ENCODE measurements around the gene SLC1A1.

Gene SLC1A1

DNA sequence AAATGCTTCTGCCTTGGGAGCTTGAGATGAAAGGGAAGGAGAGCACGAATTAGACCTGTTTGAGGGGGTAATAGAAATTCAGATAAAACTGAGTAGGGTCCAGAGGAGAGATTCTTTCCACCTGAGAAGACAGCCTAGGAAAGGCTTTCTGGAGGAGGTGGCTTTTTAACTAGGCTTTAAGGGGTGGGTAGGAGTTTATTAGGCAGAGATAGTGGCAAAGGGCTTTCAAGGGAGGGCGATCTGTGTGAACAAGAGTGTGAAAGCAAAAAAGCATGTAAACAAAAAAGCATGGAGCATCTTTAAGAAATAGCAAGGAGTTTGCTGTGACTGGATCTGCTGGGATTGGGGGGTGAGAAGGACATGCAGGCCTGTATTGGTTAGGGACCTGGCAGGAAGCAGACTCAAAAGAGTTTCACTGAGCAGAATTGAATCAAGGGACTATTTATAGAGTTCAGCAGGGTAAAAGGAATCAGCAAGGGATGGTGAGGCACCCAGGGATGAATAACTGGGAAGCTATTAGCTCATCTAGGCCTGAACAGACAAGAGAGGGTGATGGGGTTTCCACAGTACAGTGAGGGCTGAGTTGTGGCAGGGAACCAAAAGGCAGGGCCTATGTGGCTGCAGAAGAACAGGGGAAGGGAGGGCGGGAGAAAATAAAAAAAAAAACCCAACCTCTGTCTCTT is 18.8 kb downstream of the SLC1A1 start:
- Histone ChIP-seq H3K4me3 (no peak overlapping the region), H3K27ac (no peak overlapping the region)
- TF ChIP-seq, protein P1, sequence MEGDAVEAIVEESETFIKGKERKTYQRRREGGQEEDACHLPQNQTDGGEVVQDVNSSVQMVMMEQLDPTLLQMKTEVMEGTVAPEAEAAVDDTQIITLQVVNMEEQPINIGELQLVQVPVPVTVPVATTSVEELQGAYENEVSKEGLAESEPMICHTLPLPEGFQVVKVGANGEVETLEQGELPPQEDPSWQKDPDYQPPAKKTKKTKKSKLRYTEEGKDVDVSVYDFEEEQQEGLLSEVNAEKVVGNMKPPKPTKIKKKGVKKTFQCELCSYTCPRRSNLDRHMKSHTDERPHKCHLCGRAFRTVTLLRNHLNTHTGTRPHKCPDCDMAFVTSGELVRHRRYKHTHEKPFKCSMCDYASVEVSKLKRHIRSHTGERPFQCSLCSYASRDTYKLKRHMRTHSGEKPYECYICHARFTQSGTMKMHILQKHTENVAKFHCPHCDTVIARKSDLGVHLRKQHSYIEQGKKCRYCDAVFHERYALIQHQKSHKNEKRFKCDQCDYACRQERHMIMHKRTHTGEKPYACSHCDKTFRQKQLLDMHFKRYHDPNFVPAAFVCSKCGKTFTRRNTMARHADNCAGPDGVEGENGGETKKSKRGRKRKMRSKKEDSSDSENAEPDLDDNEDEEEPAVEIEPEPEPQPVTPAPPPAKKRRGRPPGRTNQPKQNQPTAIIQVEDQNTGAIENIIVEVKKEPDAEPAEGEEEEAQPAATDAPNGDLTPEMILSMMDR (IDR thresholded peaks at IDR 0.05), result no peak
- no peak for DNase-seq (ENCODE audit: low spot score)

DNA sequence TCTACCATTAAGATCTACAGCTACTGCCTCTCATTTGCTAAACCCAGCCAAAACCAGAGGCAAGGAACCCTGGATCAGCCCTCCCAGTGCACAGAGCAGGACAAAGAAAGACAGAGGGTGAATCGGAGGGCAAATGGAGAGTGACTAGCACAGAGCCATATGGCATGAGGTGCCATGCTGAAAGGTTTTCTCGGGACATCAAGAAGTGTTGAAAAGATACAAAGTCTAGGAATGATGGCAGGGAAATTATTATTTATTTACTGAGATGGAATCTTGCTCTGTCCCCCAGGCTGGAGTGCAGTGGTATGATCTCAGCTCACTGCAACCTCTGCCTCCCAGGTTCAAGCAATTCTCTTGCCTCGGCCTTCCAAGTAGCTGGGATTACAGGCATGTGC is 19.3 kb downstream of the SLC1A1 start:
- no peak overlapping the region for H3K4me3 ChIP-seq
- DNase-seq (ENCODE audit: low spot score), result no peak
- TF ChIP-seq, protein P1 (IDR thresholded peaks at IDR 0.05), result no peak
- no peak overlapping the region for H3K27ac ChIP-seq

DNA sequence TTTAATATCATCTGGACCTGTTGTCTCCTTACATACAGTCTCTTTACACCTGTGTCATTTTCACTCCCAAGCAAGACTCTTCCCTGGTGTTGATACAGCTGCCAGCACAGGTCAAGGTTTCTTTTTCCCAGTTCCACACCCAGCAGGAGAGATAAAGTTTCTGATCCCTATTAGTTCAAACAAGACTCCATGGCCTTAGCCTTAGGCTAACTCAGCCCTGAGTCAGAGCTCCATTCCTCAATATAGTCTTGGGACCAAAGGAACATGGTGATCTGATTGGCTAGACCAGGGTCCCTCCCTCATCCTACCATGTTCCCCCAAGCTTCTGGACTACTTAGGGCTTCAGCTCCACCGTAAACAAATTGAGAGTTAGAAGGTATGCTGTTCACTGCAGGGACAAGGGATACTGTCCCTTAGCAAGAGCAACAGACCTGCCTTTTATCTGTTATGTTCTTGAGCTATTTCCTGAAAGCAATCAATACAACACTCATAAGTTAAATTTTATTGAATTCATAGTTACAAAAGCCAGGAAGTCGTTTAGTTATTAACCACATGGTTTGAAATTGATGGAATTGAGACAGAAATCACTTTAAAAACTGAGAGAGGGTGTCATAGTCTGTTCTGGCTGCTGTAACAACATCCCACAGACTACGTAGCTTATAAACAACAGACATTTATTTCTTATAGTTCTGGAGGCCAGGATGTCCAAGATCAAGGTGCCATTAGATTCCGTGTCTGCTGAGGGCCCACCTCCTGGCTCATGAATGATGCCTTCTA is 20.5 kb downstream of the SLC1A1 start:
- H3K4me3 ChIP-seq, result no peak overlapping the region
- H3K27ac ChIP-seq, result no peak overlapping the region
- TF ChIP-seq, protein P1 (IDR thresholded peaks at IDR 0.05), result no peak
- no peak for DNase-seq (ENCODE audit: low spot score)

DNA sequence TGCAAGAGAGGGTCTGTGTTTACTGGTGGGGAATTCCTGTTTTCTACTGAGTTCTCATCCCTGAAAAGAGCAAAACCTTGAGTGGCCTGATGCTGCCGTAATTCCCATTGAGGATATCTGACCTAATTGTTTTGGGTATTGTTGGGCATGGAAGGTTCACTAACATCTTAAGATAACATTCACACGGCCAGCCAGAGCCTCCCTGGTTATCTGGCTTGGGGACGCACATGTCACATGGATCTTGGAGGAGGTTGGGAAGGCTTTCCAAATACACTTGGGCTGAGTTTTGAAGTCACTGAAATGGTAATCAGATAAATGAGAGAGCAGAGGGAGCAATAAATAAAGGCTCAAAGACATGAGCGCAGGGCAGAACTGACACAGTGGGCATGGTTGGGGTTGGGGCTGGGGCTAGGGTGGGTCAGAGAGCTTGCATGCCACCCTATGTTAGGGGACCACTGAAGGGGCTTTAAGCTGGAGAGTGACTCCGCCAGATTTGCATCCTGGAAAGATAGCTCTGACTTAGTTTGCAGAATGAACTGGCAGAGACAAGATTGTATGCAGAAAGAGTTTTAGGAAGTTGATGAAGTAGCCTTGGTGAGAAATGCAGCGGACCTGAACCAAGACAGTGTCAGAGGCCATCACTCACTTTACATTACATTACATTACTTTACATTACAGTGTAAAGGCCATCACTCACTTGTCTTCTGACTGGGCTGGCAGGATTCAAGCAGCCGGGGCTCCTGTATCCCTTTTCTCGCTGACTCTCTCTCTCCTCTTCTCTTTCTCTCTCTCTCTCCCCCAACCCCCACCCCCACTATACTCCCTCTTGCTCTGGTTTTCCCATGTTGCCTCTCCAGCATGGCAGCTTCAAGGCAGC is 24.2 kb downstream of the SLC1A1 start:
- no peak for DNase-seq (ENCODE audit: low spot score)
- Histone ChIP-seq H3K4me3 (no peak overlapping the region), H3K27ac (no peak overlapping the region)
- TF ChIP-seq, protein P1 (IDR thresholded peaks at IDR 0.05), result no peak

DNA sequence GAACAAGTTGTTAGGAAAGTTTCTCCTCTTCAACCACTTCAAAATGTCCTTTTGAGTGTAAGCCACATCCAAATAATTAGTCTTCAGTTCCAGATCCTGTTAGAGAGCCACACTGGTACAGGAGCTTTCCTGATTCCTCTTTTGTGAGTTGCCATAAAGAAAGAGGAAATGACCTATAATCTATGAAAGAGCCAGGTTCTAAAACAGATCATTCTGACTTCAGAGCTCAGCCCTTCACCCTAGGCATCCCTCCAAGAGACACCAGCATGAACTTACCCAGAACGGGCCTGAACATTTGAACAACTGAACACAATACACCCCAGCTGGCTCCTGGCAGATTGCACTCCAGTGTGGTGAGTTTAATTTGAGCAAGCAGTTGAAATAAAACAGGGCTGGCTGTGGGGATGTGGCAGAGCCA is 25.7 kb downstream of the SLC1A1 start:
- Histone ChIP-seq H3K27ac (no peak overlapping the region), H3K4me3 (no peak overlapping the region)
- no peak for DNase-seq (ENCODE audit: low spot score)
- TF ChIP-seq, protein P1 (IDR thresholded peaks at IDR 0.05), result no peak

DNA sequence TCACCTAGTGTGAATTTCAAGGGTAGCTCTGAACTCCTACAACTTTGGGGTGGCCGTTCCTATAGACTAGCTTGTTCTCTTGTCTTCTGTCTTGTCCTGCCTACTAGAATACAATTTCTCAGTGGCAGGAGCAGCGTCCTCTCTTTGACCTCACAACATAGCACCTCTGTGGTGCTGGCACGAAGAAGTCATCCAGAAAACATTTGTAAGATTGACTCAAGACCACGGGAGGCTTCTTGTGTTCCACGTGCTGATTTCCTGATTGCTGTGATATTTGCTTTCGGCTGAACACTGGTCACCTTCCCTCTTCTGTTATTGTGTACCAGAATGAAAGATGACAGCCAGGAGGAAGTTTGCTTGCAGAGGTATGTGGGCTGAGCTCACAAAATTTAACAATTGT is 27.0 kb downstream of the SLC1A1 start:
- TF ChIP-seq, protein P1 (IDR thresholded peaks at IDR 0.05), result no peak

More for the DNA sequence above, 27.0 kb downstream of the SLC1A1 start:
- Histone ChIP-seq H3K27ac (no peak overlapping the region), H3K4me3 (no peak overlapping the region)
- no peak for DNase-seq (ENCODE audit: low spot score)
